D721Med (cell line): ENCODE measurements around the gene SLC39A7.

Experiments used
- DNase-seq: peaks from one replicate; pipeline ENCODE4 v3.0.0; 2011; ENCODE audit warnings: low spot score; ENCODE audit not compliant: insufficient read length
- FAIRE-seq: peaks from 2 replicates; lab custom pipeline; 2011; peaks lifted over from hg19 to GRCh38; lab: Jason Lieb, UNC
- TF ChIP-seq, protein P1 (sequence below): IDR thresholded peaks from 2 replicates; pipeline ENCODE4 v1.5.1; 2012; ENCODE audit warnings: mild to moderate bottlenecking, control low read depth; ENCODE audit not compliant: insufficient read depth; ENCODE audit errors: missing control alignments

Gene SLC39A7

DNA sequence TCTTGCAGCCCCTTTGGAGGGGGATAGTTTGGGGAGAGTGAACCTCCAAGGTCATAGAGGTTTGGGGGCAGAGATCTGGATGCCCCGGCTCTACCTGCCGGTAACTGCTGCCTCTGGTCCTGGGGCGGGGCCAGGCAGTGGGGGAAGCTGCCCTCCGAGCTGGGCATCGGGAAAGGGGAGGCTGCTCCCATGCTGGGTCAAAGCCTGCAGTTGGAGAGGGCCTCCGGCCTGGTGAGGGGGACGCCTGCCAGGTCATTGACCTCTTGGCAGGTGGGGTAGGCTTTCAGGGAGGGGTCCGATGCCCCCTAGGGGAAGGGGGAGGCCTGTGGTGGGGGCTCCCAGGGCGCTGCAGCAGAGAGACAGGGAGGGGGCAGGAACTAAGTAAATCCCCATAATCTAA lies 15.5 kb upstream of the SLC39A7 start:
- TF ChIP-seq, protein P1, sequence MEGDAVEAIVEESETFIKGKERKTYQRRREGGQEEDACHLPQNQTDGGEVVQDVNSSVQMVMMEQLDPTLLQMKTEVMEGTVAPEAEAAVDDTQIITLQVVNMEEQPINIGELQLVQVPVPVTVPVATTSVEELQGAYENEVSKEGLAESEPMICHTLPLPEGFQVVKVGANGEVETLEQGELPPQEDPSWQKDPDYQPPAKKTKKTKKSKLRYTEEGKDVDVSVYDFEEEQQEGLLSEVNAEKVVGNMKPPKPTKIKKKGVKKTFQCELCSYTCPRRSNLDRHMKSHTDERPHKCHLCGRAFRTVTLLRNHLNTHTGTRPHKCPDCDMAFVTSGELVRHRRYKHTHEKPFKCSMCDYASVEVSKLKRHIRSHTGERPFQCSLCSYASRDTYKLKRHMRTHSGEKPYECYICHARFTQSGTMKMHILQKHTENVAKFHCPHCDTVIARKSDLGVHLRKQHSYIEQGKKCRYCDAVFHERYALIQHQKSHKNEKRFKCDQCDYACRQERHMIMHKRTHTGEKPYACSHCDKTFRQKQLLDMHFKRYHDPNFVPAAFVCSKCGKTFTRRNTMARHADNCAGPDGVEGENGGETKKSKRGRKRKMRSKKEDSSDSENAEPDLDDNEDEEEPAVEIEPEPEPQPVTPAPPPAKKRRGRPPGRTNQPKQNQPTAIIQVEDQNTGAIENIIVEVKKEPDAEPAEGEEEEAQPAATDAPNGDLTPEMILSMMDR = no peak
- no peak for FAIRE-seq
- no peak for DNase-seq

DNA sequence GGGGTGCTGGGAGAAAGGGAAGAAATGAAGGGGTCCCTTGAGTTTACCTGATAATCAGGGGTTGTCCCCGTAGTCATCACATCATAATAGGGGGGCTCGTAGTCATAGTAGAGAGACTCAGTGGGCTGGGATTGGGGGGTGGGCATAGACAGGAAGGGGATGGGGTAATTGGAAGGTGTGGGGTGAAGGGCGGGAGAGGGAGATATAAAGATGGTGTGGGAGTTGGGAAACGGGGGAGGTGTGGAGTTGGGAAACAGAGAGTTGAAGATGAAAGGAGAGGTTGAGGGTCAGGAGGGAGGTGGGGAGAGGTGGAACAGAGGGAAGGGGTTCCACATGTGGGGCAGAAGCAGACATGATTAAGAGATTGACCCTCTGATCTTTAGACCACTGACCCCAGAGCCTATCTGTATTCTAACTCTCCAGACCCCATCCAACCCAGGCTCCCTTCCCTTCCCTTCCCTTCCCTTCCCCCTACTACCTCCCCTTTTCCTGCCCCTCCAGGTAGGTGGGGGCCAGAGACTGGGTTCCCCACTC lies 14.9 kb upstream of the SLC39A7 start:
- TF ChIP-seq, protein P1 = no peak
- FAIRE-seq (no peak), DNase-seq (no peak)

DNA sequence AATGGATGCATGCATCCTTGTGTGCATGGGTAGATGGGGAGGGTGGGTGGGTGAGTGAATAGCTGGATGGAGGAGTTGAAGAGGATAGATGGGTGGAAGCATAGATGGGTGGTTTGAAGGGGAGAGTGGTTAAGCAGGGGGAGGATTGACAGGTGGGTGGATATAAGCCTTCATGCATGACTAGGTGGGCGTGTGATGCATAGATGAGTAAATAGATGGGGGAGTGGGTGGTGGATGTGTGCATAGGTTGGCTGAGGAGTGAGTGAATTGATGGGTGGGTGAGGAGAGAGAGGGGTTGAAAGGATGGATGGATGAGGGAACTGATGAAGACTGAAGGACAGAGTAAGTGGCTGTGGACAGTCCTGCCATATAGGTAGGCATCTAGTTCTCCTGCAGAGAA lies 12.9 kb upstream of the SLC39A7 start:
- no peak for DNase-seq
- TF ChIP-seq, protein P1 = no peak
- no peak for FAIRE-seq

DNA sequence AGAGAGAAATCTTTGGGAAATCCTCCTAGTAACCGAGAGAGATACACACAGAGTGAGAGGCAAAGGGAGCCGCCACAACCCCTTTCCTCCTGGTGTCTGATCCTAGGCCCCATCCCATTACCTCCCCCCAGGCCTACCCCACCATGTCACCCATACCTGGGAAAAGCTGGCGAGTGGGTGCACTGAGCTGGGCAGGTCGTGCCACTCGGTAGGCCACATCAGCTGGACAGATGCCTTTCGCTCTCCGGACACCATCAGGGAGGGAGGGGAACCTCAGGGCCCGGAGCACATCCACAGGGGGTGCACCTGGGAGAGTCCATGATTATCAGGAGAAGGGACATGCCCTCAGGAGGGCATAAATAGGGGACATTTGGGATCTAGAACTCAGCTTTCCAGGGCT lies 11.5 kb upstream of the SLC39A7 start:
- DNase-seq (no peak), FAIRE-seq (no peak)
- TF ChIP-seq, protein P1 = no peak

DNA sequence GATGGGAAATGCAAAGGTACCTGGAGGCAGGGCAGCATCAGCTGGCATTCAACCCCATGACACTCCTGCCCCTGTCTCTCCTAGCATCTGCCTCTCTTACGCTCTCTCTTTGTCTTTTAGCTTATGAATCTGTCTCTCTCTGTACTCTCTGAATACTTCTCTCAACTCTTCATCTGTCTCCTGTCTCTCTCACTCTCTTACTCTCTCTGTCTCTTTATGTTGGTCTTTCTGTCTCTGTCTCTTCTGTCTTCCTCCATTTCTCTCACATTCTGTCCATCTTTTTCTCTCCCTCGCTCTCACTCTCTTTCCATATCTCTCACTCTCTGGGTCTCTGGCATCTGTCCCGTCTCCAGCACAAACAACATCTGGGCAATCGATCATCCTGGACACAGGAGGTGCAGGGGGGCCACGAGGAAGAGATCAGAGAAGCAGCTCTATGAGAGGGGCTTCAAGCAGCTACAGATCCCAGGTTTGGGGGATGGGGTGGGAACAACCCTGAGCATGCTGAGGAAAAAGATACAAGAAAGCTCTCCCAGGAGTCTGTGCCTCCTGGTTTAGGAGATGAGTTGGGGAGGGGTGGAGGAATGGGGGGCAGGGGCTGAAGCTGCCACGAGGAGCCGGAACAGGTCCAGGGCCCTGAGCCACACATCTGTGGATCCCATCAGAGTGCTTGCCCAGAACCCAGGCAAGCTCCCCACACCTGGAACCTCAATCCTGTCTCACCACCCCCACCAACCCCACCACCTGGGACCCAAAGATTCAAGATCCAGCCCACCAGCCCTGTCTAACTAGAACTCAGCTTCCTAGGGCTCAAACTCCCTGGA lies 10.8 kb upstream of the SLC39A7 start:
- DNase-seq = no peak
- FAIRE-seq = no peak
- TF ChIP-seq, protein P1 = no peak

DNA sequence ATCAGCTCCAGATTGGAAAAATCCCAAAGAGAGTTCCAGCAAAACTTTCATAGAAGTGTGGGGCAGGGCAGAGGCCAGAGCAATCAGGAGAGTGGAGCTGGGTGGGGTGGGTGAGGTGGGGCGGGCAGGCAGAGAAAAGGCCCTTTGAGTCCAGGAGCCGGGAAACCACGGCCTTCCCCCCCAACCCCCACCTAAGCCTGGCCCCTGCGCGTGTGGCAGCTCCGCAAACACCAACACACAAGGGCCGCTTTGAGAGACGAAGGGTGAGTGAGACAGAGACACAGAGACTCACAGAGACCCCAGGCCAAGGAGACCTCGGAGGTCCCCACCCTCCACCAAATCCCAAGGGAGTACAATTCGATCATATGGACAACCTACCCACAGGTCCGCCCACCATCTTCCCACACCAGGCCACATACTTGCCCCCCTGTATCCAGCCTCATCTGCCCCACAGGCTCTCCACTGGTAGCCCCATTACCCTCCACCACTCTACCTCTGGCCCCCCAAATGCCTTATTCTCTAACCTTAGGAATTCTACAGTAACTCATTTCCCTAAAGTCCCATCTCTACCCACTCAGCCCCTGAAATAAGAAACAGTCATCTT lies 10.1 kb upstream of the SLC39A7 start:
- no peak for FAIRE-seq
- TF ChIP-seq, protein P1 = no peak

More for the DNA sequence above, 10.1 kb upstream of the SLC39A7 start:
- DNase-seq = no peak
